ENCODE measurements around the gene HOXC9.

HOXC9 gene

GRCh38 chr12:54002915-54003389, 3.0 kb downstream of the HOXC9 start:
- DNase-seq = no peak

GRCh38 chr12:54003625-54004024, 3.7 kb downstream of the HOXC9 start:
- no peak for DNase-seq

- DNase-seq = no peak
Measured at GRCh38 chr12:54004063-54004840, 4.3 kb downstream of the HOXC9 start.

- DNase-seq = no peak
Measured at GRCh38 chr12:54004841-54005530, 5.0 kb downstream of the HOXC9 start.

GRCh38 chr12:54005531-54005852, 5.5 kb downstream of the HOXC9 start:
- DNase-seq = no peak

- DNase-seq = peak; percentile 87
Measured at GRCh38 chr12:54005853-54006558, 6.0 kb downstream of the HOXC9 start.

- no peak for DNase-seq
Measured at GRCh38 chr12:54006559-54007220, 6.7 kb downstream of the HOXC9 start.

- DNase-seq = no peak
Measured at GRCh38 chr12:54007538-54008259, 7.7 kb downstream of the HOXC9 start.

GRCh38 chr12:54008260-54008552, 8.2 kb downstream of the HOXC9 start:
- no peak for DNase-seq

GRCh38 chr12:54009171-54010052, 9.5 kb downstream of the HOXC9 start:
- no peak for DNase-seq

- no peak for DNase-seq
Measured at GRCh38 chr12:54010053-54010971, 10.4 kb downstream of the HOXC9 start.

GRCh38 chr12:54010972-54011664, 11.2 kb downstream of the HOXC9 start:
- DNase-seq = no peak

- DNase-seq = no peak
Measured at GRCh38 chr12:54011665-54012532, 11.9 kb downstream of the HOXC9 start.

GRCh38 chr12:54012631-54013409, 12.9 kb downstream of the HOXC9 start:
- DNase-seq = no peak

- no peak for DNase-seq
Measured at GRCh38 chr12:54014377-54015017, 14.5 kb downstream of the HOXC9 start.

- no peak for DNase-seq
Measured at GRCh38 chr12:54015018-54015931, 15.3 kb downstream of the HOXC9 start.

Measured in activated CD4-positive, alpha-beta T cell treated with anti-CD3 and anti-CD28 coated beads, Interleukin-2, Interleukin-6, amounts not matched to agents 100 ng/mL and 50 ng/mL, durations not matched to agents 16 hours and 8 hours (primary cell).